GM18520 (cell line): ENCODE data around the gene PAK1.

Experiments used
- ATAC-seq: cut with Tn5 transposase; IDR thresholded peaks from one replicate; pipeline ENCODE4 v1.9.1; 2021; ENCODE audit not compliant: unreplicated experiment

PAK1 gene

GRCh38 chr11:77375107-77375506 is 98.8 kb downstream of the PAK1 start:
- no peak for ATAC-seq

- ATAC-seq: no peak
These were observed 99.3 kb downstream of the PAK1 start for GRCh38 chr11:77374611-77375031.

- ATAC-seq: no peak
These were observed 99.8 kb downstream of the PAK1 start for GRCh38 chr11:77374108-77374507.

- no peak for ATAC-seq
These were observed 101.2 kb downstream of the PAK1 start for GRCh38 chr11:77372726-77373125.

- ATAC-seq: no peak
These were observed 102.2 kb downstream of the PAK1 start for GRCh38 chr11:77371646-77372045.

GRCh38 chr11:77370217-77370616 is 103.7 kb downstream of the PAK1 start:
- no peak for ATAC-seq

GRCh38 chr11:77361184-77361583 is 112.7 kb downstream of the PAK1 start:
- no peak for ATAC-seq

GRCh38 chr11:77359481-77359880 is 114.4 kb downstream of the PAK1 start:
- no peak for ATAC-seq

- no peak for ATAC-seq
These were observed 120.8 kb downstream of the PAK1 start for GRCh38 chr11:77353131-77353530.

GRCh38 chr11:77351281-77351886 is 122.5 kb downstream of the PAK1 start:
- ATAC-seq: no peak

GRCh38 chr11:77347948-77348347 is 125.9 kb downstream of the PAK1 start:
- ATAC-seq: no peak

GRCh38 chr11:77346906-77347603 is 126.8 kb downstream of the PAK1 start:
- no peak for ATAC-seq

GRCh38 chr11:77345621-77346020 is 128.3 kb downstream of the PAK1 start:
- no peak for ATAC-seq

GRCh38 chr11:77340501-77340900 is 133.4 kb downstream of the PAK1 start:
- ATAC-seq: no peak

GRCh38 chr11:77332259-77332658 is 141.6 kb downstream of the PAK1 start:
- no peak for ATAC-seq

- ATAC-seq: no peak
These were observed 148.7 kb downstream of the PAK1 start for GRCh38 chr11:77325159-77325558.

GRCh38 chr11:77324508-77324907 is 149.4 kb downstream of the PAK1 start:
- ATAC-seq: no peak

GRCh38 chr11:77322926-77323590 is 150.8 kb downstream of the PAK1 start:
- no peak for ATAC-seq

- no peak for ATAC-seq
These were observed 151.4 kb downstream of the PAK1 start for GRCh38 chr11:77322506-77322905.

GRCh38 chr11:77320351-77320750 is 153.5 kb downstream of the PAK1 start:
- ATAC-seq: no peak

- no peak for ATAC-seq
These were observed 155.3 kb downstream of the PAK1 start for GRCh38 chr11:77318600-77318999.

- no peak for ATAC-seq
These were observed 157.1 kb downstream of the PAK1 start for GRCh38 chr11:77316733-77317342.
